HEK293 (cell line): ENCODE data around the gene SLC25A45.

ENCODE experiments used
- CTCF ChIA-PET: fragments of 350-600 bp; formaldehyde crosslinking; extraction: SDS; loops from one replicate; lab custom pipeline; 2021; ENCODE audit warnings: antibody characterized with exemption; lab: Yijun Ruan, JAX
- POLR2A ChIA-PET: fragments of 300-600 bp; formaldehyde crosslinking; extraction: SDS; loops from one replicate; lab custom pipeline; 2020; ENCODE audit warnings: antibody characterized with exemption, inconsistent platforms; lab: Yijun Ruan, JAX
- H3K27ac ChIP-seq: fragments of 200-500 bp; sonication (Bioruptor generic); 2 replicates; pipeline ENCODE4 v1.5.1; 2014; ENCODE audit warnings: low read depth, low read length, control low read depth, inconsistent platforms; ENCODE audit errors: extremely low read depth
- H3K36me3 ChIP-seq, 2 experiments: fragments of 200-500 bp in 1 of 2; sonication (Bioruptor generic) in 1 of 2; 1 replicate in 1 of 2; 2 replicates in 1 of 2; pipeline ENCODE4 v1.5.1; 2014 to 2017; ENCODE audit warnings: inconsistent platforms in 2 of 2, low read length in 2 of 2; ENCODE audit not compliant: control insufficient read depth in 2 of 2, insufficient read depth in 1 of 2
- H3K4me1 ChIP-seq: fragments of 200-500 bp; sonication (Bioruptor generic); 2 replicates; pipeline ENCODE4 v1.5.1; 2014; ENCODE audit warnings: mild to moderate bottlenecking, low read length, inconsistent platforms; ENCODE audit not compliant: control insufficient read depth, insufficient read depth
- H3K4me3 ChIP-seq: 2 replicates; pipeline ENCODE4 v1.5.1; 2011; ENCODE audit warnings: low read depth, mild to moderate bottlenecking, control low read depth, low read length, moderate library complexity
- H3K9me3 ChIP-seq: fragments of 200-500 bp; sonication (Bioruptor generic); 2 replicates; pipeline ENCODE4 v1.5.1; 2014; ENCODE audit warnings: low read depth, low read length, inconsistent platforms; ENCODE audit not compliant: control insufficient read depth, insufficient read depth
- BCL11B ChIP-seq: fragments of 450-650 bp; formaldehyde crosslinking; IDR thresholded peaks from 2 replicates; pipeline ENCODE4 v1.5.1; 2016; ENCODE audit warnings: low read depth, missing biosample characterization, missing genetic modification characterization
- GLIS2 ChIP-seq: fragments of 450-650 bp; formaldehyde crosslinking; IDR thresholded peaks from 2 replicates; pipeline ENCODE4 v1.5.1; 2016; ENCODE audit warnings: missing biosample characterization, missing genetic modification characterization
- KLF9 ChIP-seq: fragments of 450-650 bp; formaldehyde crosslinking; IDR thresholded peaks from 2 replicates; pipeline ENCODE4 v1.5.1; 2016; ENCODE audit warnings: missing biosample characterization, missing genetic modification characterization, low read depth
- MEIS1 ChIP-seq: sonication (generic); formaldehyde crosslinking; IDR thresholded peaks from 2 replicates; pipeline ENCODE4 v1.8.1; 2022; ENCODE audit warnings: missing genetic modification reagents, mild to moderate bottlenecking, borderline replicate concordance
- SP3 ChIP-seq: fragments of 450-650 bp; formaldehyde crosslinking; IDR thresholded peaks from 2 replicates; pipeline ENCODE4 v1.5.1; 2016; ENCODE audit warnings: missing biosample characterization, missing genetic modification characterization
- ZFP69B ChIP-seq: fragments of 450-650 bp; formaldehyde crosslinking; IDR thresholded peaks from 2 replicates; pipeline ENCODE4 v1.5.1; 2016; ENCODE audit warnings: missing biosample characterization, missing genetic modification characterization
- ZNF132 ChIP-seq: fragments of 450-650 bp; formaldehyde crosslinking; IDR thresholded peaks from 2 replicates; pipeline ENCODE4 v1.5.1; 2017; ENCODE audit warnings: missing biosample characterization, missing genetic modification characterization, borderline replicate concordance
- ZNF146 ChIP-seq: fragments of 450-650 bp; formaldehyde crosslinking; IDR thresholded peaks from 2 replicates; pipeline ENCODE4 v1.5.1; 2016; ENCODE audit warnings: missing biosample characterization, missing genetic modification characterization
- ZNF157 ChIP-seq: fragments of 450-650 bp; formaldehyde crosslinking; IDR thresholded peaks from 2 replicates; pipeline ENCODE4 v1.5.1; 2016; ENCODE audit warnings: missing biosample characterization, missing genetic modification characterization
- ZNF169 ChIP-seq: fragments of 450-650 bp; formaldehyde crosslinking; IDR thresholded peaks from 2 replicates; pipeline ENCODE4 v1.5.1; 2016; ENCODE audit warnings: missing biosample characterization, missing genetic modification characterization
- ZNF2 ChIP-seq: fragments of 450-650 bp; formaldehyde crosslinking; IDR thresholded peaks from 2 replicates; pipeline ENCODE4 v1.5.1; 2016; ENCODE audit warnings: missing biosample characterization, missing genetic modification characterization
- ZNF292 ChIP-seq: fragments of 450-650 bp; formaldehyde crosslinking; IDR thresholded peaks from 2 replicates; pipeline ENCODE4 v1.5.1; 2016; ENCODE audit warnings: low read depth, missing biosample characterization, missing genetic modification characterization, borderline replicate concordance
- ZNF335 ChIP-seq: fragments of 450-650 bp; formaldehyde crosslinking; conservative IDR thresholded peaks from 2 replicates; pipeline ENCODE4 v1.5.1; 2016; ENCODE audit warnings: missing biosample characterization, missing genetic modification characterization
- ZNF426 ChIP-seq: fragments of 450-650 bp; formaldehyde crosslinking; IDR thresholded peaks from 2 replicates; pipeline ENCODE4 v1.5.1; 2017; ENCODE audit warnings: missing biosample characterization, missing genetic modification characterization, mild to moderate bottlenecking, inconsistent platforms, moderate library complexity
- ZNF510 ChIP-seq: fragments of 450-650 bp; formaldehyde crosslinking; IDR thresholded peaks from 2 replicates; pipeline ENCODE4 v1.5.1; 2018; ENCODE audit warnings: mild to moderate bottlenecking, missing genetic modification characterization, missing biosample characterization; ENCODE audit not compliant: insufficient replicate concordance
- ZNF529 ChIP-seq: fragments of 450-650 bp; formaldehyde crosslinking; IDR thresholded peaks from 2 replicates; pipeline ENCODE4 v1.5.1; 2017; ENCODE audit warnings: missing genetic modification characterization, missing biosample characterization; ENCODE audit not compliant: insufficient replicate concordance
- ZNF544 ChIP-seq: fragments of 450-650 bp; formaldehyde crosslinking; IDR thresholded peaks from 2 replicates; pipeline ENCODE4 v1.5.0; 2017; ENCODE audit warnings: missing biosample characterization, missing genetic modification characterization
- ZNF600 ChIP-seq: fragments of 450-650 bp; formaldehyde crosslinking; IDR thresholded peaks from 2 replicates; pipeline ENCODE4 v1.5.1; 2016; ENCODE audit warnings: missing biosample characterization, missing genetic modification characterization
- ZNF626 ChIP-seq: fragments of 450-650 bp; sonication (Bioruptor Pico); formaldehyde crosslinking; IDR thresholded peaks from 2 replicates; pipeline ENCODE4 v1.5.1; 2018; ENCODE audit warnings: missing biosample characterization, missing genetic modification characterization, inconsistent platforms
- ZNF677 ChIP-seq: fragments of 450-650 bp; IDR thresholded peaks from 2 replicates; pipeline ENCODE4 v1.5.0; 2018; ENCODE audit warnings: missing biosample characterization, mild to moderate bottlenecking, missing genetic modification characterization, moderate library complexity
- ZNF707 ChIP-seq: fragments of 450-650 bp; formaldehyde crosslinking; IDR thresholded peaks from 2 replicates; pipeline ENCODE4 v1.5.1; 2016; ENCODE audit warnings: missing biosample characterization, missing genetic modification characterization
- ZNF777 ChIP-seq: fragments of 450-650 bp; formaldehyde crosslinking; IDR thresholded peaks from 2 replicates; pipeline ENCODE4 v1.5.1; 2017; ENCODE audit warnings: missing biosample characterization, missing genetic modification characterization, borderline replicate concordance
- ZNF785 ChIP-seq: fragments of 450-650 bp; formaldehyde crosslinking; IDR thresholded peaks from 2 replicates; pipeline ENCODE4 v1.5.1; 2016; ENCODE audit warnings: missing biosample characterization, missing genetic modification characterization
- TF ChIP-seq, protein P1 (sequence below): fragments of 450-650 bp; formaldehyde crosslinking; IDR thresholded peaks from 2 replicates; pipeline ENCODE4 v1.5.1; 2016; ENCODE audit warnings: missing biosample characterization, missing genetic modification characterization
- TF ChIP-seq, protein P2 (sequence below): fragments of 450-650 bp; formaldehyde crosslinking; IDR thresholded peaks from 2 replicates; pipeline ENCODE4 v1.5.1; 2016; ENCODE audit warnings: missing biosample characterization, missing genetic modification characterization
- TF ChIP-seq, protein P3 (sequence below): fragments of 450-650 bp; formaldehyde crosslinking; IDR thresholded peaks from 2 replicates; pipeline ENCODE4 v1.5.1; 2017; ENCODE audit warnings: missing biosample characterization, missing genetic modification characterization
- TF ChIP-seq, protein P4 (sequence below): fragments of 450-650 bp; formaldehyde crosslinking; conservative IDR thresholded peaks from 2 replicates; pipeline ENCODE4 v1.5.1; 2016; ENCODE audit warnings: low read depth, missing biosample characterization, missing genetic modification characterization
- TF ChIP-seq, protein P5 (sequence below): fragments of 450-650 bp; formaldehyde crosslinking; IDR thresholded peaks from 2 replicates; pipeline ENCODE4 v1.5.1; 2017; ENCODE audit warnings: missing biosample characterization, missing genetic modification characterization

The SLC25A45 gene

DNA sequence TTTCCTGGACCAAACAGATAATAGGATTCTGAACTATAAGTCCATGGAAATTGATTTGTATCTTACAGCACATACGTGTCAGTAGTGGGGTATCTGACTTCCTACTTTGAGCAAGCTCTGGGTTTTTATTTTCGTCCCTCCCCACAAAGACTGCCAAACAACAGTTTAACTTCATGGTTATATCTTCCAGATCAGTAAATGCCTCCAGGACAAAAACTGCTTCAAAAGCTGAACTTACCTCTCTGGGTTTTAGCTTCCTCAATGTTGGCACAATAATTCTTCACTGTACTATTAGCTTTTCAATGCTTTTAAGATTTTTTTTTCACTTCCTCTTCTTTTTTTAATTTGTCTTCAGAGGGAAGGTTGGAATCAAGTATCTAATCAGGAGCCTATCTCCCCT is 53.0 kb downstream of the SLC25A45 start:
- POLR2A ChIA-PET = interaction anchor here (0.6 to 2.2 kb wide), 4 partner anchors 15 to 168 kb away, joined by 3 to 9 read pairs (median 6); partner anchors contain the start of genes CDC42EP2 and NEAT1
- H3K27ac ChIP-seq = no peak overlapping the region

DNA sequence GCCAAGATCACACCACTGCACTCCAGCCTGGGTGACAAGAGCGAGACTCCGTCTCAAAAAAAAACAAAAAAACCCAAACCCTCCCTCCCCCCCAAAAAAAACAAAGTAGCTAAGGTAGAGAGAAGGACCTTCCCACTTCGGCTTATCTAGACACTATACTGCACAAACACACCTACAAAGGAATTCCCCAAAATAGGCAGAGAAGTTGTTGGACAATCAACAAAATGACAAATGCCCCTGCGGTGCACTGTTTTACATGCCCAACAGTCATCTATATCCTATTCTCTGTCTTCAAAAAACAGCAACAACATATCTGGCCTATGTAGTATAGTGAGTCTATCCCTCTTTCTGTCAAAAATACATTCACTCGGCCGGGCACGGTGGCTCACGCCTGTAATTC is 55.4 kb downstream of the SLC25A45 start:
- H3K9me3 ChIP-seq = no peaks in the 10 kb centered on the region
- no peak overlapping the region for H3K27ac ChIP-seq
- no peaks in the 10 kb centered on the region for H3K4me1 ChIP-seq
- peaks cover 0 to 7% of the 10 kb centered on the region in 2 experiments; a peak in 2 of 3 replicates for H3K36me3 ChIP-seq
- ChIA-PET POLR2A (interaction anchor here (0.7 kb wide), 2 partner anchors 145 to 582 kb away, joined by 3 to 4 read pairs; no protein-coding TSS in a partner anchor), CTCF (interaction anchor here (0.6 to 11.7 kb wide), 5 partner anchors 11 to 525 kb away, joined by 3 to 206 read pairs (median 5); partner anchors contain the start of gene CDC42EP2)
- no peak overlapping the region for H3K4me3 ChIP-seq
- TF ChIP-seq ZNF132 (tag by site-specific recombination) (no peak), ZNF292 (tag by site-specific recombination) (no peak), ZNF529 (tag by site-specific recombination) (no peak), ZNF426 (tag by site-specific recombination) (no peak), SP3 (tag by site-specific recombination) (no peak), ZFP69B (no peak), ZNF600 (tag by site-specific recombination) (no peak), ZNF146 (no peak), KLF9 (tag by site-specific recombination) (no peak), ZNF707 (tag by site-specific recombination) (no peak)
- TF ChIP-seq, protein P1, sequence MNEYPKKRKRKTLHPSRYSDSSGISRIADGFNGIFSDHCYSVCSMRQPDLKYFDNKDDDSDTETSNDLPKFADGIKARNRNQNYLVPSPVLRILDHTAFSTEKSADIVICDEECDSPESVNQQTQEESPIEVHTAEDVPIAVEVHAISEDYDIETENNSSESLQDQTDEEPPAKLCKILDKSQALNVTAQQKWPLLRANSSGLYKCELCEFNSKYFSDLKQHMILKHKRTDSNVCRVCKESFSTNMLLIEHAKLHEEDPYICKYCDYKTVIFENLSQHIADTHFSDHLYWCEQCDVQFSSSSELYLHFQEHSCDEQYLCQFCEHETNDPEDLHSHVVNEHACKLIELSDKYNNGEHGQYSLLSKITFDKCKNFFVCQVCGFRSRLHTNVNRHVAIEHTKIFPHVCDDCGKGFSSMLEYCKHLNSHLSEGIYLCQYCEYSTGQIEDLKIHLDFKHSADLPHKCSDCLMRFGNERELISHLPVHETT (tag by site-specific recombination) = no peak
- TF ChIP-seq, protein P2, sequence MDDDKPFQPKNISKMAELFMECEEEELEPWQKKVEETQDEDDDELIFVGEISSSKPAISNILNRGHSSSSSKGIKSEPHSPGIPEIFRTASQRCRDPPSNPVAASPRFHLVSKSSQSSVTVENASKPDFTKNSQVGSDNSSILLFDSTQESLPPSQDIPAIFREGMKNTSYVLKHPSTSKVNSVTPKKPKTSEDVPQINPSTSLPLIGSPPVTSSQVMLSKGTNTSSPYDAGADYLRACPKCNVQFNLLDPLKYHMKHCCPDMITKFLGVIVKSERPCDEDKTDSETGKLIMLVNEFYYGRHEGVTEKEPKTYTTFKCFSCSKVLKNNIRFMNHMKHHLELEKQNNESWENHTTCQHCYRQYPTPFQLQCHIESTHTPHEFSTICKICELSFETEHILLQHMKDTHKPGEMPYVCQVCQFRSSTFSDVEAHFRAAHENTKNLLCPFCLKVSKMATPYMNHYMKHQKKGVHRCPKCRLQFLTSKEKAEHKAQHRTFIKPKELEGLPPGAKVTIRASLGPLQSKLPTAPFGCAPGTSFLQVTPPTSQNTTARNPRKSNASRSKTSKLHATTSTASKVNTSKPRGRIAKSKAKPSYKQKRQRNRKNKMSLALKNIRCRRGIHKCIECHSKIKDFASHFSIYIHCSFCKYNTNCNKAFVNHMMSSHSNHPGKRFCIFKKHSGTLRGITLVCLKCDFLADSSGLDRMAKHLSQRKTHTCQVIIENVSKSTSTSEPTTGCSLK = no peak

More for the DNA sequence above, 53.0 kb downstream of the SLC25A45 start:
- no peaks in the 10 kb centered on the region for H3K4me1 ChIP-seq
- CTCF ChIA-PET = interaction anchor here (0.6 to 11.7 kb wide), 38 partner anchors 9 to 315 kb away, joined by 3 to 206 read pairs (median 5); partner anchors contain the start of genes ARL2, CDC42EP2 and POLA2
- no peaks in the 10 kb centered on the region for H3K9me3 ChIP-seq
- no peak overlapping the region for H3K4me3 ChIP-seq
- no peak for TF ChIP-seq GLIS2
- TF ChIP-seq ZNF544 (tag by site-specific recombination) = no peak
- no peak for TF ChIP-seq ZNF777 (tag by site-specific recombination)
- no peak for TF ChIP-seq MEIS1 (CRISPR knock-in tag)
- TF ChIP-seq, protein P3, sequence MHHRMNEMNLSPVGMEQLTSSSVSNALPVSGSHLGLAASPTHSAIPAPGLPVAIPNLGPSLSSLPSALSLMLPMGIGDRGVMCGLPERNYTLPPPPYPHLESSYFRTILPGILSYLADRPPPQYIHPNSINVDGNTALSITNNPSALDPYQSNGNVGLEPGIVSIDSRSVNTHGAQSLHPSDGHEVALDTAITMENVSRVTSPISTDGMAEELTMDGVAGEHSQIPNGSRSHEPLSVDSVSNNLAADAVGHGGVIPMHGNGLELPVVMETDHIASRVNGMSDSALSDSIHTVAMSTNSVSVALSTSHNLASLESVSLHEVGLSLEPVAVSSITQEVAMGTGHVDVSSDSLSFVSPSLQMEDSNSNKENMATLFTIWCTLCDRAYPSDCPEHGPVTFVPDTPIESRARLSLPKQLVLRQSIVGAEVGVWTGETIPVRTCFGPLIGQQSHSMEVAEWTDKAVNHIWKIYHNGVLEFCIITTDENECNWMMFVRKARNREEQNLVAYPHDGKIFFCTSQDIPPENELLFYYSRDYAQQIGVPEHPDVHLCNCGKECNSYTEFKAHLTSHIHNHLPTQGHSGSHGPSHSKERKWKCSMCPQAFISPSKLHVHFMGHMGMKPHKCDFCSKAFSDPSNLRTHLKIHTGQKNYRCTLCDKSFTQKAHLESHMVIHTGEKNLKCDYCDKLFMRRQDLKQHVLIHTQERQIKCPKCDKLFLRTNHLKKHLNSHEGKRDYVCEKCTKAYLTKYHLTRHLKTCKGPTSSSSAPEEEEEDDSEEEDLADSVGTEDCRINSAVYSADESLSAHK (tag by site-specific recombination) = no peak
- TF ChIP-seq, protein P4, sequence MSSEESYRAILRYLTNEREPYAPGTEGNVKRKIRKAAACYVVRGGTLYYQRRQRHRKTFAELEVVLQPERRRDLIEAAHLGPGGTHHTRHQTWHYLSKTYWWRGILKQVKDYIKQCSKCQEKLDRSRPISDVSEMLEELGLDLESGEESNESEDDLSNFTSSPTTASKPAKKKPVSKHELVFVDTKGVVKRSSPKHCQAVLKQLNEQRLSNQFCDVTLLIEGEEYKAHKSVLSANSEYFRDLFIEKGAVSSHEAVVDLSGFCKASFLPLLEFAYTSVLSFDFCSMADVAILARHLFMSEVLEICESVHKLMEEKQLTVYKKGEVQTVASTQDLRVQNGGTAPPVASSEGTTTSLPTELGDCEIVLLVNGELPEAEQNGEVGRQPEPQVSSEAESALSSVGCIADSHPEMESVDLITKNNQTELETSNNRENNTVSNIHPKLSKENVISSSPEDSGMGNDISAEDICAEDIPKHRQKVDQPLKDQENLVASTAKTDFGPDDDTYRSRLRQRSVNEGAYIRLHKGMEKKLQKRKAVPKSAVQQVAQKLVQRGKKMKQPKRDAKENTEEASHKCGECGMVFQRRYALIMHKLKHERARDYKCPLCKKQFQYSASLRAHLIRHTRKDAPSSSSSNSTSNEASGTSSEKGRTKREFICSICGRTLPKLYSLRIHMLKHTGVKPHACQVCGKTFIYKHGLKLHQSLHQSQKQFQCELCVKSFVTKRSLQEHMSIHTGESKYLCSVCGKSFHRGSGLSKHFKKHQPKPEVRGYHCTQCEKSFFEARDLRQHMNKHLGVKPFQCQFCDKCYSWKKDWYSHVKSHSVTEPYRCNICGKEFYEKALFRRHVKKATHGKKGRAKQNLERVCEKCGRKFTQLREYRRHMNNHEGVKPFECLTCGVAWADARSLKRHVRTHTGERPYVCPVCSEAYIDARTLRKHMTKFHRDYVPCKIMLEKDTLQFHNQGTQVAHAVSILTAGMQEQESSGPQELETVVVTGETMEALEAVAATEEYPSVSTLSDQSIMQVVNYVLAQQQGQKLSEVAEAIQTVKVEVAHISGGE (tag by site-specific recombination) = no peak
- no peak for TF ChIP-seq ZNF510 (tag by site-specific recombination)
- TF ChIP-seq BCL11B (tag by site-specific recombination) = no peak
- TF ChIP-seq ZNF169 (tag by site-specific recombination) = no peak
- no peak for TF ChIP-seq ZNF626 (tag by site-specific recombination)
- no peak for TF ChIP-seq ZNF2
- no peak for TF ChIP-seq ZNF157 (tag by site-specific recombination)
- no peak for TF ChIP-seq KLF9 (tag by site-specific recombination)
- TF ChIP-seq ZNF335 (tag by site-specific recombination) = no peak
- no peak for TF ChIP-seq ZNF677 (tag by site-specific recombination)
- TF ChIP-seq ZNF785 (tag by site-specific recombination) = no peak
- TF ChIP-seq, protein P5, sequence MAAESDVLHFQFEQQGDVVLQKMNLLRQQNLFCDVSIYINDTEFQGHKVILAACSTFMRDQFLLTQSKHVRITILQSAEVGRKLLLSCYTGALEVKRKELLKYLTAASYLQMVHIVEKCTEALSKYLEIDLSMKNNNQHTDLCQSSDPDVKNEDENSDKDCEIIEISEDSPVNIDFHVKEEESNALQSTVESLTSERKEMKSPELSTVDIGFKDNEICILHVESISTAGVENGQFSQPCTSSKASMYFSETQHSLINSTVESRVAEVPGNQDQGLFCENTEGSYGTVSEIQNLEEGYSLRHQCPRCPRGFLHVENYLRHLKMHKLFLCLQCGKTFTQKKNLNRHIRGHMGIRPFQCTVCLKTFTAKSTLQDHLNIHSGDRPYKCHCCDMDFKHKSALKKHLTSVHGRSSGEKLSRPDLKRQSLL (tag by site-specific recombination) = no peak
- TF ChIP-seq, all 188 proteins: peak for 0
- H3K36me3 ChIP-seq = no peaks in the 10 kb centered on the region; a peak in 1 of 3 replicates
